Smooth muscle cell (in vitro differentiated cells): Measurements from ENCODE around the gene OXCT1. TPM values are rescaled to one million over a fixed set of nuclear protein-coding genes. Genes with fewer than 3 reads are reported as not detected.
"Not testable (repeated sequence)": the region's sequence is repeated elsewhere in the genome, so short reads cannot be mapped to it uniquely, and the experiment has no call there.

Source experiments
- DNase-seq: peaks from one replicate; lab custom pipeline; 2025; ENCODE audit not compliant: unreplicated experiment; lab: John Stamatoyannopoulos, UW
- H2AFZ ChIP-seq: fragments of 200-600 bp; sonication (generic); 2 replicates; pipeline ENCODE4 v1.6.0; 2016; ENCODE audit warnings: antibody characterized with exemption, low read depth, mild to moderate bottlenecking
- H3F3A ChIP-seq: fragments of 200-600 bp; sonication (generic); 2 replicates; pipeline ENCODE4 v1.6.0; 2017; ENCODE audit warnings: antibody characterized with exemption, low read depth
- H3K27ac ChIP-seq: fragments of 200-600 bp; sonication (generic); 2 replicates; pipeline ENCODE4 v1.5.1; 2016; ENCODE audit warnings: low read depth, mild to moderate bottlenecking
- H3K27me3 ChIP-seq: fragments of 200-600 bp; sonication (generic); 2 replicates; pipeline ENCODE4 v1.6.1; 2016; ENCODE audit warnings: low read depth, mild to moderate bottlenecking
- H3K36me3 ChIP-seq: fragments of 200-600 bp; sonication (generic); 2 replicates; pipeline ENCODE4 v1.5.1; 2016; ENCODE audit warnings: low read depth
- H3K4me1 ChIP-seq: fragments of 200-600 bp; sonication (generic); 2 replicates; pipeline ENCODE4 v1.5.1; 2016; ENCODE audit warnings: low read depth
- H3K4me2 ChIP-seq: fragments of 200-600 bp; sonication (generic); 2 replicates; pipeline ENCODE4 v1.6.0; 2016; ENCODE audit warnings: mild to moderate bottlenecking
- H3K4me3 ChIP-seq: fragments of 200-600 bp; sonication (generic); 2 replicates; pipeline ENCODE4 v1.5.1; 2016; ENCODE audit warnings: mild to moderate bottlenecking
- H3K79me2 ChIP-seq: fragments of 200-600 bp; sonication (generic); 2 replicates; pipeline ENCODE4 v1.6.0; 2016; ENCODE audit warnings: low read depth, mild to moderate bottlenecking
- H3K9ac ChIP-seq: fragments of 200-600 bp; sonication (generic); 2 replicates; pipeline ENCODE4 v1.6.0; 2016; ENCODE audit warnings: low read depth
- H3K9me3 ChIP-seq: fragments of 200-600 bp; sonication (generic); replicated peaks from 2 replicates; pipeline ENCODE4 v1.5.1; 2016; ENCODE audit warnings: low read depth
- H4K20me1 ChIP-seq: fragments of 200-600 bp; sonication (generic); 2 replicates; pipeline ENCODE4 v1.6.0; 2016; ENCODE audit warnings: low read depth
- CTCF ChIP-seq: fragments of 200-600 bp; sonication (generic); IDR thresholded peaks from 2 replicates; pipeline ENCODE4 v1.5.1; 2017; ENCODE audit warnings: borderline replicate concordance, mild to moderate bottlenecking, antibody characterized with exemption; ENCODE audit not compliant: insufficient read depth, poor library complexity, severe bottlenecking
- WGBS: methylation state at CpG from one replicate; pipeline ENCODE4 v1.1.7; 2016; ENCODE audit warnings: low lambda C conversion rate; 5-methylcytosine and 5-hydroxymethylcytosine counted together
- polyA plus RNA-seq: library from polyadenylated mRNA; unstranded; fragments of >200 nt; fragmentation: Nextera tagmentation; extraction: Ambion mirVana; gene quantifications from 2 replicates; pipeline ENCODE4 v1.2.1, GENCODE V29; 2016
- total RNA-seq: library from RNA; depleted of rRNA; stranded (reverse); fragments of >200 nt; gene quantifications from 2 replicates; pipeline ENCODE4 v1.2.3, GENCODE V29; 2014

Gene OXCT1
- total and polyA plus RNA-seq, 2 experiments from 2014 or later = 10.0 to 16.7 TPM

GRCh38 chr5:41817625-41818301 lies 52.5 kb downstream of the OXCT1 start:
- Histone ChIP-seq H3K79me2 (no peaks in the 10 kb centered on the region), H3K4me3 (no peak overlapping the region), H3K27ac (no peak overlapping the region), H3K4me2 (no peak overlapping the region), H4K20me1 (no peaks in the 10 kb centered on the region), H3K4me1 (no peaks in the 10 kb centered on the region), H3K27me3 (no peaks in the 10 kb centered on the region), H3K9ac (no peak overlapping the region), H2AFZ (no peak overlapping the region), H3F3A (no peaks in the 10 kb centered on the region), H3K9me3 (no peaks in the 10 kb centered on the region), H3K36me3 (no peaks in the 10 kb centered on the region)
- TF ChIP-seq CTCF = no peak
- no peak for DNase-seq

- H3K9ac ChIP-seq = no peak overlapping the region
- H3K4me2 ChIP-seq = no peak overlapping the region
- no peaks in the 10 kb centered on the region for H3K9me3 ChIP-seq
- H3K4me1 ChIP-seq = no peaks in the 10 kb centered on the region
- no peaks in the 10 kb centered on the region for H4K20me1 ChIP-seq
- H3K4me3 ChIP-seq = no peak overlapping the region
- no peak overlapping the region for H3K27ac ChIP-seq
- H3K79me2 ChIP-seq = no peaks in the 10 kb centered on the region
- H3F3A ChIP-seq = no peaks in the 10 kb centered on the region
- DNase-seq = no peak
- TF ChIP-seq CTCF = no peak
- no peaks in the 10 kb centered on the region for H3K36me3 ChIP-seq
- H3K27me3 ChIP-seq = no peaks in the 10 kb centered on the region
- WGBS = 69% methylated on average over 3 of the region's 3 CpGs
- no peak overlapping the region for H2AFZ ChIP-seq
Measured at GRCh38 chr5:41815663-41816229, 54.5 kb downstream of the OXCT1 start.

GRCh38 chr5:41815261-41815660 lies 55.0 kb downstream of the OXCT1 start:
- Histone ChIP-seq H3K9ac (no peak overlapping the region), H3K27me3 (no peaks in the 10 kb centered on the region), H3K4me2 (no peak overlapping the region), H3K79me2 (no peaks in the 10 kb centered on the region), H3K27ac (no peak overlapping the region), H3K4me1 (no peaks in the 10 kb centered on the region), H3F3A (no peaks in the 10 kb centered on the region), H3K9me3 (no peaks in the 10 kb centered on the region), H4K20me1 (no peaks in the 10 kb centered on the region), H3K36me3 (no peaks in the 10 kb centered on the region), H2AFZ (no peak overlapping the region), H3K4me3 (no peak overlapping the region)
- no peak for DNase-seq
- no peak for TF ChIP-seq CTCF

GRCh38 chr5:41814306-41814705 lies 55.9 kb downstream of the OXCT1 start:
- not testable (repeated sequence) for H4K20me1 ChIP-seq, H3K79me2 ChIP-seq, H3K27me3 ChIP-seq, H3K27ac ChIP-seq, H3K36me3 ChIP-seq, H3K4me2 ChIP-seq, H3K9ac ChIP-seq, H3K4me3 ChIP-seq, H3F3A ChIP-seq, H2AFZ ChIP-seq, H3K4me1 ChIP-seq, H3K9me3 ChIP-seq, DNase-seq
- WGBS = 100% methylated on average over 3 of the region's 4 CpGs
